Right lobe of liver (tissue), 6 donors: ENCODE results near the gene TIMP3. TPM values are rescaled to one million over a fixed set of nuclear protein-coding genes. Genes with fewer than 3 reads are reported as not detected.

Experiments used
- ATAC-seq, 4 donors: fragments of 200-7000 bp; cut with Tn5 transposase; one replicate each; pipeline ENCODE4 v1.9.1; 2020; ENCODE audit warnings: mild to moderate bottlenecking in 4 of 4, moderate library complexity in 4 of 4
- DNase-seq, 3 donors: peaks; one replicate each; pipeline ENCODE4 v3.0.0-alpha.2; 2020
- H3K27ac ChIP-seq, 3 donors: fragments of 200-600 bp; one replicate each; pipeline ENCODE4 v1.8.0; 2022
- H3K27me3 ChIP-seq, 2 donors: fragments of 200-600 bp; one replicate each; pipeline ENCODE4 v1.8.0; 2022
- H3K36me3 ChIP-seq, 4 donors: fragments of 200-600 bp; sonication (generic) in 1 of 4; one replicate each; pipeline versions ENCODE4 v1.5.1 to v1.8.0; 2017 to 2022; ENCODE audit warnings: control low read depth in 1 of 4
- H3K4me1 ChIP-seq, 4 donors: fragments of 200-600 bp; sonication (generic) in 1 of 4; one replicate each; pipeline versions ENCODE4 v1.5.1 to v1.8.0; 2017 to 2022; ENCODE audit warnings: control low read depth in 1 of 4
- H3K4me3 ChIP-seq, 3 donors: fragments of 200-600 bp; one replicate each; pipeline ENCODE4 v1.8.0; 2022
- H3K9me3 ChIP-seq, 4 donors: fragments of 200-600 bp; sonication (generic) in 1 of 4; one replicate each; pipeline versions ENCODE4 v1.5.1 to v1.8.0; 2017 to 2022; ENCODE audit warnings: control low read depth in 1 of 4
- POLR2A ChIP-seq: fragments of 450-650 bp; IDR thresholded peaks from one replicate; pipeline ENCODE4 v1.6.1; 2017; ENCODE audit warnings: antibody characterized with exemption, mild to moderate bottlenecking
- WGBS: methylation state at CpG from one replicate; pipeline ENCODE4 v1.1.6; 2018; ENCODE audit warnings: low coverage, low lambda C conversion rate; ENCODE audit not compliant: insufficient coverage; ENCODE audit errors: missing lambda C conversion rate; 5-methylcytosine and 5-hydroxymethylcytosine counted together
- intact Hi-C, 2 donors: fragments of 100-400 bp; cut with DNase I; formaldehyde crosslinking; loops; one replicate each; pipeline versions ENCODE4 v1.11.2 to v1.14.1; 2022
- total RNA-seq, 6 experiments: library from RNA; depleted of rRNA in 2 of 6; stranded (reverse); fragments of >200 nt in 2 of 6; fragmentation: NEBNext Ultra II Directional in 3 of 6; extraction: Animal tissue kit (Norgen Biotek cat#: 25700) in 3 of 6; gene quantifications; one replicate each; pipeline versions ENCODE4 v1.1.0 to v1.2.4, GENCODE V29; 2016 to 2023
- TF ChIP-seq, protein P1 (sequence below), 4 donors: fragments of 200-600 bp in 3 of 4; fragments of 450-650 bp in 1 of 4; IDR thresholded peaks; one replicate each; pipeline versions ENCODE4 v1.5.1 to v1.8.0; 2016 to 2022; ENCODE audit warnings: antibody characterized with exemption in 4 of 4, mild to moderate bottlenecking in 2 of 4
- donor health status: DM: no; HTN: yes; CAD: no.
- donor health status: DM: no; HTN: no; CAD: no.
- donor health status: DM: no; HTN: no; CAD: no.
- donor health status: DM: no; HTN: yes; CAD: no.
- donor health status: DM: no; HTN: yes; CAD: no.

The TIMP3 gene
- total RNA-seq, 6 experiments from 2014 or later: 21.9 to 58.6 (median 52.7) TPM

DNA sequence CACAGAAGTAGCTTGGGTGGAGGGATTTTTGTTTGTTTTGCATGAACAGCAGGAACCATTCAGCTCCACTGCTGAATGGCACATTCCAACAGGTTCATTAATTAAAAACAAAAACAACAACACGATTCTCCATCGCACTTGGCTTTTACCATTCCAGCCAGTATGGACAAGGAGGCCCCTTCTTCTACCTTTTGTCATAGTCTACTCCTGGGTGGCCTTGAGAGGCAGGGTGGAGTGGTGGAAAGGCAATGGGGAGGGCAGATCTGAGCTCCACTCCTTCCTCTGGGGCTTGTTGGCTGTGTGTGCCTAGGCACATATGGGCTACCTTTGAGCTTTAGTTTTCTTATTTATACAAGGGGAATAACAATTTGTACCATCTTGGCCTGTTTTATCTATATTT lies 4.8 kb downstream of the TIMP3 start:
- Histone ChIP-seq H3K4me1 (peaks cover 0 to 47% (median 20%) of the 10 kb centered on the region in 4 donors), H3K4me3 (no peak overlapping the region), H3K27me3 (no peaks in the 10 kb centered on the region), H3K9me3 (no peaks in the 10 kb centered on the region), H3K36me3 (no peaks in the 10 kb centered on the region), H3K27ac (no peak overlapping the region)
- no peak for TF ChIP-seq POLR2A
- TF ChIP-seq, protein P1, sequence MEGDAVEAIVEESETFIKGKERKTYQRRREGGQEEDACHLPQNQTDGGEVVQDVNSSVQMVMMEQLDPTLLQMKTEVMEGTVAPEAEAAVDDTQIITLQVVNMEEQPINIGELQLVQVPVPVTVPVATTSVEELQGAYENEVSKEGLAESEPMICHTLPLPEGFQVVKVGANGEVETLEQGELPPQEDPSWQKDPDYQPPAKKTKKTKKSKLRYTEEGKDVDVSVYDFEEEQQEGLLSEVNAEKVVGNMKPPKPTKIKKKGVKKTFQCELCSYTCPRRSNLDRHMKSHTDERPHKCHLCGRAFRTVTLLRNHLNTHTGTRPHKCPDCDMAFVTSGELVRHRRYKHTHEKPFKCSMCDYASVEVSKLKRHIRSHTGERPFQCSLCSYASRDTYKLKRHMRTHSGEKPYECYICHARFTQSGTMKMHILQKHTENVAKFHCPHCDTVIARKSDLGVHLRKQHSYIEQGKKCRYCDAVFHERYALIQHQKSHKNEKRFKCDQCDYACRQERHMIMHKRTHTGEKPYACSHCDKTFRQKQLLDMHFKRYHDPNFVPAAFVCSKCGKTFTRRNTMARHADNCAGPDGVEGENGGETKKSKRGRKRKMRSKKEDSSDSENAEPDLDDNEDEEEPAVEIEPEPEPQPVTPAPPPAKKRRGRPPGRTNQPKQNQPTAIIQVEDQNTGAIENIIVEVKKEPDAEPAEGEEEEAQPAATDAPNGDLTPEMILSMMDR (IDR thresholded peaks at IDR 0.05): no peak
- WGBS: 80% methylated on average over 2 of the region's 2 CpGs
- intact Hi-C loops: no loop called here
- no peak for DNase-seq
- ATAC-seq: no peak

DNA sequence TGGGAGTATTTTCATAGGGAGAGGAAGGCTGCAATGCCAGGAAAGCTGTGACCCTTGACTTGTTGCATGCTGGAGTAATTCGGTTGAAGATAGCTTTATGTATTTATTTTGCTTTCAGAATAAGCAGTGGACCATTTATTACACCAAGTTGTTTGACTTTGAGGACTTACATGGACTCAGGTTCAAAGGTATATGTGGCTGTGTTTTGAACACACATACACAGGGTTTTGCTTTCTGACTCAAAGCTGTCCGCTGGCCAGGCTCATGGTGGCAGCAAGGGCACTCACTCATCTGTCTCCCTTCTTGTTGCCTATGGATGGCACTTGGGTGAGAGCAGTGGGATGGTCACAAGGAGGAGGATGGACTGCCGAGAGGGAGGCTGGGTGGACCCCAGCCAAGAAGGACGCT lies 6.5 kb downstream of the TIMP3 start:
- H3K27ac ChIP-seq: peak overlapping the region in 1 of 3 donors; percentile 63
- peak in 2 of 3 donors; percentile 42 to 72 for DNase-seq
- H3K9me3 ChIP-seq: no peaks in the 10 kb centered on the region
- no peaks in the 10 kb centered on the region for H3K27me3 ChIP-seq
- intact Hi-C loops: no loop called here
- no peaks in the 10 kb centered on the region for H3K36me3 ChIP-seq
- no peak overlapping the region for H3K4me3 ChIP-seq
- 23% methylated on average over 4 of the region's 4 CpGs for WGBS
- ATAC-seq: peak; percentile 55 to 90 (median 74)
- peaks cover 0 to 40% (median 17%) of the 10 kb centered on the region in 4 donors for H3K4me1 ChIP-seq
- TF ChIP-seq, protein P1 (IDR thresholded peaks at IDR 0.05): no peak
- no peak for TF ChIP-seq POLR2A

DNA sequence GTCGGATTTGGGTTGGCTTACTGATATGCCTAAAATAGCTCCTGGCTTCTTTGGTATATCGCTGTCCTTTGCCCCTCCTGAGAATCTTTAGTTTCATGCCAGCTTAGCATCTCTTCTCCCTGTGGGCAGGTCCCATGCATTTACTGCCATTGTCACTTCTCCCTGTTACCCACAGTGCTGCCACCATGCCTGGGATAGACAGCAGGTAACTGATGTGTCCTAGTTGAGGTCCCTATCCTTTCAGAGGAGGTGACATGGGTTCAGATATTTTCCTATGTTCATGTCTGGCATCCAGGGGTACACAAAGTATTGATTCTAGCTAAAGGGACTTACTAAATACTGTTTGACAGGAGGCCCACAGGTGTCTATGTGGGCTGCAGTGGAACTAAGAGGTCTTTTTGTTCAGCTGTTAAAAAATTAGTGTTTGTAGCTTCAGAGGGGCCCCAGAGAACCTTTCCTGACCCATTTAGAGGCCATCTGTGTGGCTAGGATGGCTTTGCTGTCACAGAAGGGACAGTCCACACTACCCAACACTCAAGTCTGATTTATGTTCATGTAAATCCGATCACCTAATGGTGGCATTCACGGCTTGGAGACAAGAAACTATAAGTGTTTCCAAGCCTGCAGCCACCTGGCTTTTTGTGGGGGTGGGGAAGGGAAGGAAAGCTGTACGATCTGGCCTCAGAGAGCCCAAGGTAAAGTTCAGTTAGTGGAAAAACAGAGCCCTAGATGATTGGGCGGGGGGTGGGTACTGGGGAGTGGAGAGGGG lies 8.5 kb downstream of the TIMP3 start:
- no peak for TF ChIP-seq POLR2A
- TF ChIP-seq, protein P1 (IDR thresholded peaks at IDR 0.05): no peak
- no peak overlapping the region for H3K27ac ChIP-seq
- no peak for DNase-seq
- intact Hi-C loops: no loop called here
- H3K36me3 ChIP-seq: no peaks in the 10 kb centered on the region
- H3K4me3 ChIP-seq: no peak overlapping the region
- ATAC-seq: no peak
- WGBS: 51% methylated on average over 5 of the region's 6 CpGs
- H3K9me3 ChIP-seq: no peaks in the 10 kb centered on the region
- peaks cover 0 to 33% (median 13%) of the 10 kb centered on the region in 4 donors for H3K4me1 ChIP-seq
- H3K27me3 ChIP-seq: no peaks in the 10 kb centered on the region

DNA sequence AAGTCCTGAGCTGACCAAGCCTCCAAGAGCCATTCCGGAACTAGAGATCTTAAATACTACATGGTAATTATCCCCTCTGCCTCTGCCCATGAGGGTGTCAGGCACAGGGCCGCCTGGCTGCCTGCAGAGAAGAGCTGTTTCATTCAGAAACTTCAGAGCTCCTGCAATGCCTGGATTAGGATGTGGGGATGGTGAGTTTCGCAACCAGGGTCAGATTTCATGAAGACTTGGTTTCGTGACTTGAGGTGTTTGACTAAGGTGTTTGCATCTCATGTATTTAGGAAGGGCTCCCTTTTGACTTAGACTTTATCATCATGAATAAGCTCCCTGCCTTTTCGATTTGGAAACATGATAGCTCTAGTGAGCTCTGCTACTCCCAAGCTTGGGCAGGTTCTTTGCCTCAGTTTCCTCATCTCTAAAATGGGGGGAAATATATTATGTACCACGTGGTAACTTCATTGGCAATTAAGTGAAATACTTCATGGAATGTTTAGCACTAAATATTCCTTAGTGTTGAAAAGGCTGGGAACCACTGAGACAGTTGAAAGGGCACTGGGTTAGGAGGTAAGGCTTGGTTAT lies 9.1 kb downstream of the TIMP3 start:
- no peak overlapping the region for H3K4me3 ChIP-seq
- no peak overlapping the region for H3K27ac ChIP-seq
- WGBS: 68% methylated on average over 4 of the region's 6 CpGs
- no peaks in the 10 kb centered on the region for H3K27me3 ChIP-seq
- H3K36me3 ChIP-seq: no peaks in the 10 kb centered on the region
- ATAC-seq (no peak), DNase-seq (no peak)
- peaks cover 0 to 33% (median 13%) of the 10 kb centered on the region in 4 donors for H3K4me1 ChIP-seq
- no peak for TF ChIP-seq POLR2A
- TF ChIP-seq, protein P1 (IDR thresholded peaks at IDR 0.05): no peak
- H3K9me3 ChIP-seq: no peaks in the 10 kb centered on the region
- intact Hi-C loops: no loop called here
